Fibroblast of lung (primary cell): ENCODE results near the gene C21orf91.

Source experiments
- EZH2 ChIP-seq: IDR thresholded peaks from 2 replicates; pipeline ENCODE4 v1.5.1; 2012; ENCODE audit warnings: low read length, control low read depth, mild to moderate bottlenecking; ENCODE audit errors: missing control alignments
- TF ChIP-seq, protein P1 (sequence below), 2 donors: IDR thresholded peaks in 1 of 2; conservative IDR thresholded peaks in 1 of 2; 1 replicate in 1 of 2; 2 replicates in 1 of 2; pipeline ENCODE4 v1.5.1; 2011 to 2012; ENCODE audit warnings: low read length in 2 of 2, control low read depth in 1 of 2, inconsistent platforms in 1 of 2, low read depth in 1 of 2, mild to moderate bottlenecking in 1 of 2

- TF ChIP-seq, protein P1, sequence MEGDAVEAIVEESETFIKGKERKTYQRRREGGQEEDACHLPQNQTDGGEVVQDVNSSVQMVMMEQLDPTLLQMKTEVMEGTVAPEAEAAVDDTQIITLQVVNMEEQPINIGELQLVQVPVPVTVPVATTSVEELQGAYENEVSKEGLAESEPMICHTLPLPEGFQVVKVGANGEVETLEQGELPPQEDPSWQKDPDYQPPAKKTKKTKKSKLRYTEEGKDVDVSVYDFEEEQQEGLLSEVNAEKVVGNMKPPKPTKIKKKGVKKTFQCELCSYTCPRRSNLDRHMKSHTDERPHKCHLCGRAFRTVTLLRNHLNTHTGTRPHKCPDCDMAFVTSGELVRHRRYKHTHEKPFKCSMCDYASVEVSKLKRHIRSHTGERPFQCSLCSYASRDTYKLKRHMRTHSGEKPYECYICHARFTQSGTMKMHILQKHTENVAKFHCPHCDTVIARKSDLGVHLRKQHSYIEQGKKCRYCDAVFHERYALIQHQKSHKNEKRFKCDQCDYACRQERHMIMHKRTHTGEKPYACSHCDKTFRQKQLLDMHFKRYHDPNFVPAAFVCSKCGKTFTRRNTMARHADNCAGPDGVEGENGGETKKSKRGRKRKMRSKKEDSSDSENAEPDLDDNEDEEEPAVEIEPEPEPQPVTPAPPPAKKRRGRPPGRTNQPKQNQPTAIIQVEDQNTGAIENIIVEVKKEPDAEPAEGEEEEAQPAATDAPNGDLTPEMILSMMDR (conservative IDR thresholded peaks at IDR 0.05 in 1 of 2, IDR thresholded peaks at IDR 0.05 in 1 of 2; ENCODE audit: low read depth in 1 of 2, low read length in 2 of 2), result no peak
- no peak for TF ChIP-seq EZH2
Observed at GRCh38 chr21:17779496-17779895, 39.7 kb downstream of the C21orf91 start.
